MM.1S (cell line): ENCODE data around the gene CEP57.

Experiments used
- CTCF ChIP-seq: fragments of 300-600 bp; sonication (generic); IDR thresholded peaks from 2 replicates; pipeline ENCODE4 v1.5.1; 2016; ENCODE audit warnings: antibody characterized with exemption, low read length, mixed read lengths
- EZH2phosphoT487 ChIP-seq: fragments of 300-600 bp; sonication (generic); IDR thresholded peaks from 2 replicates; pipeline ENCODE4 v1.6.1; 2018; ENCODE audit warnings: antibody characterized with exemption, low read length

GRCh38 chr11:95760941-95761340 is 29.4 kb upstream of the CEP57 start:
- TF ChIP-seq CTCF (no peak), EZH2phosphoT487 (no peak)
